Measurements from ENCODE around the gene CLDN3. TPM values are rescaled to one million over a fixed set of nuclear protein-coding genes. Genes with fewer than 3 reads are reported as not detected.

Gene CLDN3
- total and polyA plus RNA-seq, 9 of the 15 experiments (the other 6 are each of a cell fraction or from before 2014, with no cell fraction given) = 0.29 TPM; not detected in 8

DNA sequence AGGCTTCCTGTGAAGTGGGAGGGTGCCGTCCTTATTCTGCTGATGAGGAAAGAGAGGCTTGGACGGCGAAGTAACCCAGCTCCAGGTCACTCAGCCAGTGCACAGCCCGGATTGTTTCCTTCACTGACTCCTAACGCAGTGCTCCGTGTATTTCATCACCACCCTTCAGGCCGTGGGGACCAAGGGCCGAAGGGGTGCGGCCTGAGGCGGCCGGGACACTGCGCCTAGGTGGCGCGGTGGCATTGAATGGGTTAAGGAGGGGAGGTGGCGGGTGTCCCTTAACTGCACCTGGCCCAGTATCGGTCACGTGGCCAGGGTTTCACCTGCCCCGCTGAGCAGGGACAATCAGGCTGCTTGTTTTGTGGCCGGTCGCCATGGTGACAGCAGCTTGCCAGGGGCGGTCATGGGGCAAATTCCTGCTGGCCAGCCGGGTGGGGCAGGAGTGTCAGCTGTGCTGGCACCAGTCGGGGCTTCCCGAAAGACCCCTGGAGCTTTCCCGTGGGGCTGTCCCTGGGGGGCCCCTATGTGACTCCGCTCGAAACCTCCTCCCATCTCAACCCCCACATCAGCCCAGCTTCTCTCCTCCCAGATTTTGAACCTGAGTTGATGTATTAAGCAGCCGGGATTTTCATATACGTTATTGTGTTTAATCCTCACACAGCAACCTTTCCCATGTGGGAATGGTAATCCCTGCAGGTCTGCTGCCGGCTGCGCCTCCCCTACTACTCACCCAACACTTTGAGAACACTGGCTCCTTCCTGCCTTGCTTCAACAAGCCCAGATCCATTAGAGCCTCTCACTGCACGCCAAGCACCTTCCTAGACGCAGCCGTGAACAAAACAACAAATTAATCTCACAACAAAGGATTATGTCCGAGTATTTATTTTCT is 27.1 kb downstream of the CLDN3 start (continued):
- TF ChIP-seq, protein P1, sequence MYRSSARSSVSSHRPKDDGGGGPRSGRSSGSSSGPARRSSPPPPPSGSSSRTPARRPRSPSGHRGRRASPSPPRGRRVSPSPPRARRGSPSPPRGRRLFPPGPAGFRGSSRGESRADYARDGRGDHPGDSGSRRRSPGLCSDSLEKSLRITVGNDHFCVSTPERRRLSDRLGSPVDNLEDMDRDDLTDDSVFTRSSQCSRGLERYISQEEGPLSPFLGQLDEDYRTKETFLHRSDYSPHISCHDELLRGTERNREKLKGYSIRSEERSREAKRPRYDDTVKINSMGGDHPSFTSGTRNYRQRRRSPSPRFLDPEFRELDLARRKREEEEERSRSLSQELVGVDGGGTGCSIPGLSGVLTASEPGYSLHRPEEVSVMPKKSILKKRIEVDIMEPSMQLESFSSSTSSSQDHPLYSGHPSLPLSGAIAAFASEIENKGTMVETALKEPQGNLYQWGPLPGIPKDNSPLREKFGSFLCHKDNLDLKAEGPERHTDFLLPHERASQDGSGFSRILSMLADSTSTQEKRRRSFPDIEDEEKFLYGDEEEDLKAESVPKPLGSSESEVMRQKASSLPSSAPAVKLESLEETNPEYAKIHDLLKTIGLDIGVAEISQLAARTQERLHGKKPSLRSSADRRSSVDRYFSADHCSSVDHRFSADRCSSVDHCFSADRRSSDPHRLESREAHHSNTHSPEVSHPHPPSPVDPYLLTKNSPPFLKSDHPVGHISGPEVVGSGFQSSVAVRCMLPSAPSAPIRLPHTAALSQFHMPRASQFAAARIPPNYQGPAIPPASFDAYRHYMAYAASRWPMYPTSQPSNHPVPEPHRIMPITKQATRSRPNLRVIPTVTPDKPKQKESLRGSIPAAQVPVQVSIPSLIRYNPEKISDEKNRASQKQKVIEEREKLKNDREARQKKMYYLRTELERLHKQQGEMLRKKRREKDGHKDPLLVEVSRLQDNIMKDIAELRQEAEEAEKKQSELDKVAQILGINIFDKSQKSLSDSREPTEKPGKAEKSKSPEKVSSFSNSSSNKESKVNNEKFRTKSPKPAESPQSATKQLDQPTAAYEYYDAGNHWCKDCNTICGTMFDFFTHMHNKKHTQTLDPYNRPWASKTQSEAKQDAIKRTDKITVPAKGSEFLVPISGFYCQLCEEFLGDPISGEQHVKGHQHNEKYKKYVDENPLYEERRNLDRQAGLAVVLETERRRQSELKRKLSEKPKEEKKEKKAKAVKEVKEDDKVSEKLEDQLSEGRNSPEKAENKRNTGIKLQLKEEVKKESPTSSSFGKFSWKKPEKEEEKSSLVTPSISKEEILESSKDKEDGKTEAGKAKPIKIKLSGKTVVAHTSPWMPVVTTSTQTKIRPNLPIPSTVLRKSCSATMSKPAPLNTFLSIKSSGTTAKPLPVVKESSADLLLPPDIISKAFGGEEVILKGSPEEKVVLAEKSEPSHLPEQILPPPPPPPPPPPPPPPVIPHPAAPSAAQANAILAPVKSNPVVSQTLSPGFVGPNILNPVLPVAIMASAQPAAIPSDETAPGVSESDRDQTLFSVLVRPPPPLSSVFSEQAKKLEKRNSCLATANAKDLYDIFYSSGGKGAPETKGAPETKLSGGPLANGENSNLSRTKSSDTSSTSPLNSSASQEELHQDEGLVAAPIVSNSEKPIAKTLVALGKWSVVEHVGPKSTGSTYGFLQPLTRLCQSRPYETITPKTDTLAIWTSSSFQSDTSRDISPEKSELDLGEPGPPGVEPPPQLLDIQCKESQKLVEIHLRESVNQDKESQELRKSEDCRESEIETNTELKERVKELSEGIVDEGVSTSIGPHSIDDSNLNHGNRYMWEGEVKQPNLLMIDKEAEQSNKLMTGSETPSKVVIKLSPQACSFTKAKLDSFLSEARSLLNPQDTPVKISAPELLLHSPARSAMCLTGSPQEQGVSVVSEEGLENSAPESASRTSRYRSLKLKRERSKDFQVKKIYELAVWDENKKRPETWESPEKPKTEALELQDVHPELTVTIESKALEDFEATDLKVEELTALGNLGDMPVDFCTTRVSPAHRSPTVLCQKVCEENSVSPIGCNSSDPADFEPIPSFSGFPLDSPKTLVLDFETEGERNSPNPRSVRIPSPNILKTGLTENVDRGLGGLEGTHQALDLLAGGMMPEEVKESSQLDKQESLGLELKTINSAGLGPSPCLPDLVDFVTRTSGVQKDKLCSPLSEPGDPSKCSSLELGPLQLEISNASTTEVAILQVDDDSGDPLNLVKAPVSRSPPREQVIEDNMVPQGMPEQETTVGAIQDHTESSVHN (IDR thresholded peaks at IDR 0.05; ENCODE audit: borderline replicate concordance in 1 of 2, low read depth in 1 of 2) = no peak
- TF ChIP-seq, protein P2, sequence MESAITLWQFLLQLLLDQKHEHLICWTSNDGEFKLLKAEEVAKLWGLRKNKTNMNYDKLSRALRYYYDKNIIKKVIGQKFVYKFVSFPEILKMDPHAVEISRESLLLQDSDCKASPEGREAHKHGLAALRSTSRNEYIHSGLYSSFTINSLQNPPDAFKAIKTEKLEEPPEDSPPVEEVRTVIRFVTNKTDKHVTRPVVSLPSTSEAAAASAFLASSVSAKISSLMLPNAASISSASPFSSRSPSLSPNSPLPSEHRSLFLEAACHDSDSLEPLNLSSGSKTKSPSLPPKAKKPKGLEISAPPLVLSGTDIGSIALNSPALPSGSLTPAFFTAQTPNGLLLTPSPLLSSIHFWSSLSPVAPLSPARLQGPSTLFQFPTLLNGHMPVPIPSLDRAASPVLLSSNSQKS (CRISPR knock-in tag; IDR thresholded peaks at IDR 0.05) = no peak
- TF ChIP-seq STAT5B (CRISPR knock-in tag; IDR thresholded peaks at IDR 0.05) = no peak
- TF ChIP-seq ZNF778 (CRISPR knock-in tag; IDR thresholded peaks at IDR 0.05) = no peak
- no peak for TF ChIP-seq HNRNPUL1 (IDR thresholded peaks at IDR 0.05; ENCODE audit: low read length)
- TF ChIP-seq, protein P3, sequence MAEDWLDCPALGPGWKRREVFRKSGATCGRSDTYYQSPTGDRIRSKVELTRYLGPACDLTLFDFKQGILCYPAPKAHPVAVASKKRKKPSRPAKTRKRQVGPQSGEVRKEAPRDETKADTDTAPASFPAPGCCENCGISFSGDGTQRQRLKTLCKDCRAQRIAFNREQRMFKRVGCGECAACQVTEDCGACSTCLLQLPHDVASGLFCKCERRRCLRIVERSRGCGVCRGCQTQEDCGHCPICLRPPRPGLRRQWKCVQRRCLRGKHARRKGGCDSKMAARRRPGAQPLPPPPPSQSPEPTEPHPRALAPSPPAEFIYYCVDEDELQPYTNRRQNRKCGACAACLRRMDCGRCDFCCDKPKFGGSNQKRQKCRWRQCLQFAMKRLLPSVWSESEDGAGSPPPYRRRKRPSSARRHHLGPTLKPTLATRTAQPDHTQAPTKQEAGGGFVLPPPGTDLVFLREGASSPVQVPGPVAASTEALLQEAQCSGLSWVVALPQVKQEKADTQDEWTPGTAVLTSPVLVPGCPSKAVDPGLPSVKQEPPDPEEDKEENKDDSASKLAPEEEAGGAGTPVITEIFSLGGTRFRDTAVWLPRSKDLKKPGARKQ (CRISPR knock-in tag; IDR thresholded peaks at IDR 0.05) = no peak
- no peak for TF ChIP-seq KLF6 (CRISPR knock-in tag; IDR thresholded peaks at IDR 0.05; ENCODE audit: borderline replicate concordance)
- TF ChIP-seq ZNF347 (CRISPR knock-in tag; IDR thresholded peaks at IDR 0.05; ENCODE audit: low read depth) = no peak
- TF ChIP-seq, protein P4, sequence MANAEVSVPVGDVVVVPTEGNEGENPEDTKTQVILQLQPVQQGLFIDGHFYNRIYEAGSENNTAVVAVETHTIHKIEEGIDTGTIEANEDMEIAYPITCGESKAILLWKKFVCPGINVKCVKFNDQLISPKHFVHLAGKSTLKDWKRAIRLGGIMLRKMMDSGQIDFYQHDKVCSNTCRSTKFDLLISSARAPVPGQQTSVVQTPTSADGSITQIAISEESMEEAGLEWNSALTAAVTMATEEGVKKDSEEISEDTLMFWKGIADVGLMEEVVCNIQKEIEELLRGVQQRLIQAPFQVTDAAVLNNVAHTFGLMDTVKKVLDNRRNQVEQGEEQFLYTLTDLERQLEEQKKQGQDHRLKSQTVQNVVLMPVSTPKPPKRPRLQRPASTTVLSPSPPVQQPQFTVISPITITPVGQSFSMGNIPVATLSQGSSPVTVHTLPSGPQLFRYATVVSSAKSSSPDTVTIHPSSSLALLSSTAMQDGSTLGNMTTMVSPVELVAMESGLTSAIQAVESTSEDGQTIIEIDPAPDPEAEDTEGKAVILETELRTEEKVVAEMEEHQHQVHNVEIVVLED (CRISPR knock-in tag; IDR thresholded peaks at IDR 0.05) = no peak
- no peak for TF ChIP-seq FIP1L1 (IDR thresholded peaks at IDR 0.05; ENCODE audit: low read depth, low read length, poor library complexity, severe bottlenecking)
- no peak for TF ChIP-seq ZC3H4 (CRISPR knock-in tag; IDR thresholded peaks at IDR 0.05; ENCODE audit: borderline replicate concordance)
- no peak for TF ChIP-seq EHMT2 (IDR thresholded peaks at IDR 0.05)
- no peak for TF ChIP-seq NFE2 (IDR thresholded peaks at IDR 0.05; ENCODE audit: low read depth)
- no peak for TF ChIP-seq LEF1 (IDR thresholded peaks at IDR 0.05)
